HepG2 (cell line): ENCODE data around the gene MARCHF2. TPM values are rescaled to one million over a fixed set of nuclear protein-coding genes. Genes with fewer than 3 reads are reported as not detected.
A peak's percentile ranks its signal among the peaks of the same experiment; 100 is the strongest.

Experiments
- ATAC-seq: fragments of 200-7000 bp; cut with Tn5 transposase; 3 replicates; pipeline ENCODE4 v1.9.1; 2020; ENCODE audit warnings: mild to moderate bottlenecking, moderate library complexity
- BruUV-seq: library from RNA; stranded (reverse); fragments of 400-500 nt; replicated peaks from 2 replicates; lab custom pipeline; 2021; lab: Mats Ljungman, UMichigan
- CTCF ChIA-PET: fragments of 300-600 bp; formaldehyde crosslinking; extraction: SDS; loops from one replicate; lab custom pipeline; 2021; ENCODE audit warnings: low total read pairs, inconsistent platforms, low intra/inter-chr PET ratio; lab: Yijun Ruan, JAX
- POLR2A ChIA-PET: fragments of 350-600 bp; sonication (Branson Sonifier 250); formaldehyde crosslinking; loops from one replicate; lab custom pipeline; 2020; ENCODE audit warnings: antibody characterized with exemption, inconsistent platforms; lab: Yijun Ruan, JAX
- DNase-seq: peaks from one replicate; pipeline ENCODE4 v3.0.0-alpha.2; 2015; ENCODE audit warnings: low spot score
- FAIRE-seq: peaks from 3 replicates; lab custom pipeline; 2011; peaks lifted over from hg19 to GRCh38; lab: Jason Lieb, UNC
- H2AFZ ChIP-seq: one replicate; pipeline ENCODE4 v1.6.1; 2011; ENCODE audit warnings: low read length, inconsistent platforms
- H3K27ac ChIP-seq: fragments of 300-600 bp; 3 replicates; pipeline ENCODE4 v1.8.0; 2011; ENCODE audit warnings: mixed run types, mild to moderate bottlenecking, mixed read lengths, low read length, inconsistent platforms; ENCODE audit not compliant: insufficient read depth; ENCODE audit errors: extremely low read length
- H3K27me3 ChIP-seq, 2 experiments: fragments of 200-600 bp in 1 of 2; 2 replicates in 1 of 2; 3 replicates in 1 of 2; pipeline versions ENCODE4 v1.6.0 to v1.8.0; 2011; ENCODE audit warnings: low read length in 2 of 2, mild to moderate bottlenecking in 2 of 2, moderate library complexity in 2 of 2, inconsistent platforms in 1 of 2; ENCODE audit not compliant: insufficient read depth in 2 of 2, control insufficient read depth in 1 of 2
- H3K36me3 ChIP-seq, 2 experiments: fragments of 200-600 bp in 1 of 2; replicated peaks in 1 of 2; 2 replicates in 1 of 2; 3 replicates in 1 of 2; pipeline versions ENCODE4 v1.5.1 to v1.8.0; 2011; ENCODE audit warnings: low read length in 2 of 2, inconsistent platforms in 1 of 2; ENCODE audit not compliant: insufficient read depth in 2 of 2, control insufficient read depth in 1 of 2
- H3K4me1 ChIP-seq: 2 replicates; pipeline ENCODE4 v1.5.1; 2012; ENCODE audit warnings: low read length, inconsistent platforms; ENCODE audit not compliant: insufficient read depth
- H3K4me2 ChIP-seq: 2 replicates; pipeline ENCODE4 v1.6.0; 2011; ENCODE audit warnings: low read depth, low read length, inconsistent platforms
- H3K4me3 ChIP-seq, 3 experiments: fragments of 200-600 bp in 1 of 3; sonication (generic), shearing (Covaris generic) in 1 of 3; replicated peaks in 1 of 3; 2 replicates each; pipeline ENCODE4 v1.5.1; 2011 to 2016; ENCODE audit warnings: low read length in 3 of 3, inconsistent platforms in 2 of 3, low read depth in 2 of 3, mild to moderate bottlenecking in 2 of 3, control low read depth in 1 of 3, mixed read lengths in 1 of 3; ENCODE audit not compliant: insufficient read depth in 1 of 3
- H3K79me2 ChIP-seq: one replicate; pipeline ENCODE4 v1.6.1; 2011; ENCODE audit warnings: low read length, inconsistent platforms; ENCODE audit not compliant: insufficient read depth
- H3K9ac ChIP-seq: 2 replicates; pipeline ENCODE4 v1.6.0; 2011; ENCODE audit warnings: mild to moderate bottlenecking, low read depth, low read length, inconsistent platforms; ENCODE audit not compliant: insufficient read depth
- H3K9me3 ChIP-seq: 2 replicates; pipeline ENCODE4 v1.5.1; 2012; ENCODE audit warnings: mild to moderate bottlenecking, low read length
- H4K20me1 ChIP-seq: 2 replicates; pipeline ENCODE4 v1.6.0; 2011; ENCODE audit warnings: inconsistent platforms, mild to moderate bottlenecking, low read length, moderate library complexity; ENCODE audit not compliant: insufficient read depth
- CSRNP2 ChIP-seq: sonication (generic); formaldehyde crosslinking; conservative IDR thresholded peaks from 2 replicates; pipeline ENCODE4 v1.8.0; 2022; ENCODE audit warnings: low read depth, missing genetic modification reagents
- KIAA2018 ChIP-seq: sonication (generic); formaldehyde crosslinking; IDR thresholded peaks from 2 replicates; pipeline ENCODE4 v1.5.0; 2020; ENCODE audit warnings: mild to moderate bottlenecking, missing genetic modification reagents, borderline replicate concordance
- KLF12 ChIP-seq: sonication (generic); formaldehyde crosslinking; IDR thresholded peaks from 2 replicates; pipeline ENCODE4 v1.4.0; 2020; ENCODE audit warnings: missing genetic modification reagents, borderline replicate concordance
- MED13 ChIP-seq: sonication (generic); formaldehyde crosslinking; IDR thresholded peaks from 2 replicates; pipeline ENCODE4 v1.5.0; 2020; ENCODE audit warnings: missing genetic modification reagents
- SRSF4 ChIP-seq: fragments of 200-400 bp; formaldehyde crosslinking; IDR thresholded peaks from one replicate; pipeline ENCODE4 v1.6.1; 2018; ENCODE audit warnings: mild to moderate bottlenecking, low read depth, low read length, moderate library complexity; ENCODE audit not compliant: poor library complexity, severe bottlenecking
- TRAFD1 ChIP-seq: sonication (generic); formaldehyde crosslinking; IDR thresholded peaks from 2 replicates; pipeline ENCODE4 v1.5.1; 2020; ENCODE audit warnings: missing genetic modification reagents, mild to moderate bottlenecking, borderline replicate concordance
- ZFP36 ChIP-seq: fragments of 150-350 bp; IDR thresholded peaks from 2 replicates; pipeline ENCODE4 v1.6.1; 2018; ENCODE audit warnings: borderline replicate concordance, low read length, low read depth; ENCODE audit not compliant: partially characterized antibody
- ZFP37 ChIP-seq: sonication (generic); formaldehyde crosslinking; IDR thresholded peaks from 2 replicates; pipeline ENCODE4 v1.4.0; 2020; ENCODE audit warnings: missing genetic modification reagents, borderline replicate concordance
- ZNF263 ChIP-seq: sonication (generic); formaldehyde crosslinking; IDR thresholded peaks from 2 replicates; pipeline ENCODE4 v1.4.0; 2020; ENCODE audit warnings: missing genetic modification reagents
- ZNF432 ChIP-seq: sonication (generic); formaldehyde crosslinking; IDR thresholded peaks from 2 replicates; pipeline ENCODE4 v1.5.0; 2020; ENCODE audit warnings: missing genetic modification reagents, mild to moderate bottlenecking, borderline replicate concordance
- WGBS: methylation state at CpG from one replicate; pipeline ENCODE4 v1.1.6; 2017; ENCODE audit warnings: low lambda C conversion rate; 5-methylcytosine and 5-hydroxymethylcytosine counted together
- in situ Hi-C: cut with HindIII; loops from 2 replicates; pipeline ENCODE4 v1.10.0; 2017; ENCODE audit warnings: low pct_unique_long_range_greater_than_20kb; ENCODE audit not compliant: extremely low pct_ligation_motif_present
- intact Hi-C: fragments of 100-400 bp; cut with micrococcal nuclease; formaldehyde crosslinking; loops from one replicate; pipeline ENCODE4 v1.10.0; 2022; ENCODE audit not compliant: unreplicated experiment
- polyA plus RNA-seq, 8 experiments: library from polyadenylated mRNA; depleted of rRNA in 3 of 8; stranded (reverse) in 7 of 8; unstranded in 1 of 8; fragments of >200 nt; fragmentation: Illumina TruSeq in 4 of 8; extraction: Trizol in 4 of 8; gene quantifications; 2 replicates each; pipeline versions ENCODE4 v1.2.1 to v1.2.3, GENCODE V29; 2011 to 2016; ENCODE audit warnings: low read depth in 4 of 8, missing spikeins in 1 of 8, mixed read lengths in 1 of 8; ENCODE audit not compliant: insufficient read depth in 1 of 8
- total RNA-seq, 5 experiments: library from RNA; depleted of rRNA; stranded (reverse); fragments of >200 nt; fragmentation: Illumina TruSeq; extraction: Trizol; gene quantifications; 2 replicates each; pipeline ENCODE4 v1.2.3, GENCODE V29; 2016; ENCODE audit warnings: low read depth in 1 of 5

Gene MARCHF2
- total and polyA plus RNA-seq, 2 of the 13 experiments (the other 11 are each of a cell fraction or from before 2014, with no cell fraction given), result 12.7 to 13.0 TPM

- no peak overlapping the region for H3K27ac ChIP-seq
- POLR2A ChIA-PET, result interaction anchor here (1.1 to 1.7 kb wide), 4 partner anchors 9 to 56 kb away, joined by 3 to 8 read pairs (median 4); partner anchors contain the start of gene RAB11B
- no peak overlapping the region for H3K9ac ChIP-seq
- H3K36me3 ChIP-seq, result peaks cover 0 to 5% of the 10 kb centered on the region in 2 experiments; a peak in 1 of 5 replicates
- peaks cover 65% of the 10 kb centered on the region for H3K4me1 ChIP-seq
- H3K4me3 ChIP-seq, result peak overlapping the region in 1 of 3 experiments; percentile 2; a peak in 1 of 6 replicates
- DNase-seq (no peak), FAIRE-seq (no peak), ATAC-seq (no peak)
- H3K27me3 ChIP-seq, result peaks cover 0 to 3% of the 10 kb centered on the region in 2 experiments; a peak in 1 of 5 replicates
- in situ Hi-C loops, result no loop called here
- H3K9me3 ChIP-seq, result no peaks in the 10 kb centered on the region
- no peaks in the 10 kb centered on the region for H4K20me1 ChIP-seq
- H3K4me2 ChIP-seq, result peak overlapping the region; percentile 28; the same call in 1 of the 2 replicates
- CTCF ChIA-PET, result no interaction called here
- no TSS peak for BruUV-seq
- intact Hi-C loops, result no loop called here
- H2AFZ ChIP-seq, result no peak overlapping the region
- 59% methylated on average over 23 of the region's 23 CpGs for WGBS
- H3K79me2 ChIP-seq, result no peaks in the 10 kb centered on the region
- TF ChIP-seq ZNF432 (CRISPR knock-in tag) (no peak), MED13 (CRISPR knock-in tag) (no peak), ZFP37 (CRISPR knock-in tag) (no peak), ZNF263 (CRISPR knock-in tag) (0 out of 2 replicates have a peak, but pooled peaks have one; percentile 13), SRSF4 (no peak), ZFP36 (no peak), CSRNP2 (CRISPR knock-in tag) (no peak), TRAFD1 (no peak), KIAA2018 (CRISPR knock-in tag) (no peak), KLF12 (CRISPR knock-in tag) (no peak)
Observed at GRCh38 chr19:8367327-8368001, 45.6 kb upstream of the MARCHF2 start.
